A549 treated with ZK216348 at 1 μM for 4 hours (cell line): ENCODE results near the gene PDE4B. TPM values are rescaled to one million over a fixed set of nuclear protein-coding genes. Genes with fewer than 3 reads are reported as not detected.

Experiments
- total RNA-seq: library from RNA; stranded (reverse); fragments of 200-300 nt; extraction: Qiagen RNA extraction; gene quantifications from 5 replicates; pipeline ENCODE4 v1.2.3, GENCODE V29; 2022; ENCODE audit warnings: low read depth

PDE4B gene
- total RNA-seq: 8.6 to 12.6 TPM (median 10.4 TPM) in 5 replicates

GRCh38 chr1:65792669-65793358 is at the start of gene PDE4B:
PDE4B (plus strand) TSS chr1:65792895.

